Measurements from ENCODE around the gene HSD17B14. TPM values are rescaled to one million over a fixed set of nuclear protein-coding genes. Genes with fewer than 3 reads are reported as not detected.
"Not testable (repeated sequence)": the region's sequence is repeated elsewhere in the genome, so short reads cannot be mapped to it uniquely, and the experiment has no call there.

Gene HSD17B14
- total RNA-seq, 1 experiment from 2014 or later = 27.8 TPM

DNA sequence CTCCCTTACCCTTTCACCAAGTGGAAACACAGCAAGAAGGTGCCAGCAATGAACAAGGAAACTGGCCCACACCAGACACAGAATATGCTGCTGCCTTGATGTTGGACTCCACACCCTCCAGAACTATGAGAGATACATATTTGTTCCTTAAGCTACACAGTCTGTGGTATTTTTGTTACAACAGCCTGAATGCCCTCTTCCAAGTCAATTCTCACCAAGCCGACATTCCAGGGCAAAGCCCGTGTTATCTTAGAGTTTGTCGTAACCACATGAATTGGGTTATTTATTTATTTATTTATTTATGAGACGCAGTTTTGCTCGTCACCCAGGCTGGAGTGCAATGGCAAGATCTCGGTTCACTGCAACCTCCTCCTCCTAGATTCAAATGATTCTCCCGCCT is 66.0 kb downstream of the HSD17B14 start:
- Histone ChIP-seq H3K27me3 (replicated peaks; ENCODE audit: control insufficient read depth, insufficient read depth, low read length) (no peaks in the 10 kb centered on the region), H3K36me3 (ENCODE audit: control insufficient read depth, insufficient read depth, low read length) (no peaks in the 10 kb centered on the region), H3K4me3 (ENCODE audit: low read depth, low read length) (no peak overlapping the region), H3K9me3 (no peaks in the 10 kb centered on the region), H3K4me1 (peaks cover 4% of the 10 kb centered on the region; the same call in 1 of the 2 replicates)
- no peak overlapping the region for H3K27ac Mint-ChIP-seq (ENCODE audit: unreplicated experiment)
- H3K4me3 Mint-ChIP-seq (ENCODE audit: unreplicated experiment) = no peak overlapping the region
- DNase-seq = no peak
- H3K27me3 Mint-ChIP-seq (ENCODE audit: insufficient read depth, unreplicated experiment) = no peaks in the 10 kb centered on the region
- intact Hi-C loops (cut with micrococcal nuclease; ENCODE audit: unreplicated experiment) = no loop called here
- no peaks in the 10 kb centered on the region for H3K9me3 Mint-ChIP-seq (ENCODE audit: unreplicated experiment)
- TF ChIP-seq CTCF (IDR thresholded peaks at IDR 0.05; ENCODE audit: insufficient read depth in 1 of 2, low read depth in 1 of 2, low read length in 1 of 2, severe bottlenecking in 1 of 2, unreplicated experiment in 1 of 2) = no peak
- ChIA-PET CTCF (interaction anchor here (1.5 kb wide), 1 partner anchor 25 kb away, joined by 3 read pairs; no protein-coding TSS in a partner anchor), POLR2A (no interaction called here)
- no peaks in the 10 kb centered on the region for H3K4me1 Mint-ChIP-seq (ENCODE audit: low read depth, unreplicated experiment)
- no TSS peak for BruUV-seq (replicated peaks)
- H3K36me3 Mint-ChIP-seq (ENCODE audit: insufficient read depth, unreplicated experiment) = no peaks in the 10 kb centered on the region

DNA sequence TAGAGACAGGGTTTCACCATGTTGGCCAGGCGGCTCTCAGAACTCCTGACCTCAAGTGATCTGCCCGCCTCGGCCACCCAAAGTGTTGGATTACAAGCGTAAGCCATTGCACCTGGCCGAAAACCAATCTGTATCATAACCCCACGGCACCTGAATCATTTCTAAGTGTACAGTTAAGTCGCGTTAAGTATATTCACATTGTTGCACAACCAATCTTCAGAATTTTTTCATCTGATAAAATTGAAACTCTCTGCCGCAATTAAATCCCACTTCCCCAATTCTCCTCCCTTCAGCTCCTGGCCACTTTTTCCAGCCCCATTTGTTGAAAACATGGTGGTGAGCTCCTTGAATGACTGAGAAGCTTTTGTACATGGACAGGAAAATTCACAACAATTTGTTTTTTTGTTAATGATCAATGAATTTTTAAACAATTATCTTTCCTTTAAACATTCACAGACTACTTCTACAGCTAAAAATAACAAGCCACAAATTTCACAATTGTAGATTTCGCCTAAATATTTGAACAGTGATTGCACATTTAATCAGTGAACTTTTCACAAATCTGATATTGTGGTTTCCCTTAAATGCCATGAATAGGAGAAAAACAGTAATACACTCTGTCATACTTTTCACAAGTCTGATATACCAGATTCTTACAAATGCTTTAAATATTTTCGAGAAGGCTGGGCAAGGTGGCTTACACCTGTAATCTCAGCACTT is 67.1 kb downstream of the HSD17B14 start:
- CTCF ChIA-PET = interaction anchor here (0.6 to 1.2 kb wide), 2 partner anchors 74 to 429 kb away, joined by 4 to 6 read pairs; no protein-coding TSS in a partner anchor
- Mint-ChIP-seq H3K27ac (ENCODE audit: unreplicated experiment) (no peak overlapping the region), H3K4me3 (ENCODE audit: unreplicated experiment) (no peak overlapping the region), H3K9me3 (ENCODE audit: unreplicated experiment) (no peaks in the 10 kb centered on the region), H3K27me3 (ENCODE audit: insufficient read depth, unreplicated experiment) (no peaks in the 10 kb centered on the region), H3K36me3 (ENCODE audit: insufficient read depth, unreplicated experiment) (no peaks in the 10 kb centered on the region), H3K4me1 (ENCODE audit: low read depth, unreplicated experiment) (no peaks in the 10 kb centered on the region)
- POLR2A ChIA-PET = no interaction called here
- intact Hi-C loops (cut with micrococcal nuclease; ENCODE audit: unreplicated experiment) = no loop called here
- Histone ChIP-seq H3K27me3 (replicated peaks; ENCODE audit: control insufficient read depth, insufficient read depth, low read length) (no peaks in the 10 kb centered on the region), H3K4me3 (ENCODE audit: low read depth, low read length) (no peak overlapping the region), H3K9me3 (no peaks in the 10 kb centered on the region), H3K36me3 (ENCODE audit: control insufficient read depth, insufficient read depth, low read length) (no peaks in the 10 kb centered on the region), H3K4me1 (peaks cover 4% of the 10 kb centered on the region; the same call in 1 of the 2 replicates)
- TF ChIP-seq CTCF (IDR thresholded peaks at IDR 0.05; ENCODE audit: insufficient read depth in 1 of 2, low read depth in 1 of 2, low read length in 1 of 2, severe bottlenecking in 1 of 2, unreplicated experiment in 1 of 2) = no peak
- BruUV-seq (replicated peaks) = no TSS peak
- DNase-seq = no peak

DNA sequence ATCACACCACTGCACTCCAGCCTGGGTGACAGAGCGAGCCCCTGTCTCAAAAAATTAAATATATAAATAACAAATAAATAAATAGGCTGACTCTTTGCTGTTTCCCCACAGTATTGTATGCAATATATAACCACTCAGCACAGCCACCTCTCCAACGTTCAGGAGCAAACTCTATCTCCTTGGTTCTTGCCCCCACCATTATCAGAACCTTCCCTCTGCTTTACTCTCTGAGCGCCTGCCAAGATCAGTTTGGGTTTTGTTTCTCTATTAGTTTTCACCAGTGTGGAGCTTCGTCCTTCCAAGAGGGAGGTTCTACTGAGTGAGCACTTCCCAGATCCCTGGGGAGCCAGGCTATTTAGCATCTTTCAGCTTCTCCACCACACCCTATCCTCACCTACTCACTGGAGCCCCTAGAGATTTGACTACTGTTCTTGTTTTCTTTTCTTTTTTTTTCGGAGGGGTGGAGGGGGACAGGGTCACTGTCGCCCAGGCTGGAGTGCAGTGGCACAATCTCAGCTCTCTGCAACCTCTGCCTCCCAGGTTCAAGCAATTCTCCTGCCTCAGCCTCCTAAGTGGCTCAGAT is 68.0 kb downstream of the HSD17B14 start:
- H3K27me3 ChIP-seq (replicated peaks; ENCODE audit: control insufficient read depth, insufficient read depth, low read length); H3K36me3 Mint-ChIP-seq (ENCODE audit: insufficient read depth, unreplicated experiment); H3K4me3 Mint-ChIP-seq (ENCODE audit: unreplicated experiment); BruUV-seq (replicated peaks); H3K4me1 Mint-ChIP-seq (ENCODE audit: low read depth, unreplicated experiment); H3K4me3 ChIP-seq (ENCODE audit: low read depth, low read length); H3K27ac Mint-ChIP-seq (ENCODE audit: unreplicated experiment); H3K27me3 Mint-ChIP-seq (ENCODE audit: insufficient read depth, unreplicated experiment); DNase-seq; POLR2A ChIA-PET; H3K9me3 Mint-ChIP-seq (ENCODE audit: unreplicated experiment); H3K36me3 ChIP-seq (ENCODE audit: control insufficient read depth, insufficient read depth, low read length); H3K9me3 ChIP-seq; H3K4me1 ChIP-seq; intact Hi-C loops (cut with micrococcal nuclease; ENCODE audit: unreplicated experiment): not testable (repeated sequence)
- CTCF ChIA-PET = interaction anchor here (0.7 to 1.2 kb wide), 2 partner anchors 32 to 74 kb away, joined by 4 to 5 read pairs; no protein-coding TSS in a partner anchor

DNA sequence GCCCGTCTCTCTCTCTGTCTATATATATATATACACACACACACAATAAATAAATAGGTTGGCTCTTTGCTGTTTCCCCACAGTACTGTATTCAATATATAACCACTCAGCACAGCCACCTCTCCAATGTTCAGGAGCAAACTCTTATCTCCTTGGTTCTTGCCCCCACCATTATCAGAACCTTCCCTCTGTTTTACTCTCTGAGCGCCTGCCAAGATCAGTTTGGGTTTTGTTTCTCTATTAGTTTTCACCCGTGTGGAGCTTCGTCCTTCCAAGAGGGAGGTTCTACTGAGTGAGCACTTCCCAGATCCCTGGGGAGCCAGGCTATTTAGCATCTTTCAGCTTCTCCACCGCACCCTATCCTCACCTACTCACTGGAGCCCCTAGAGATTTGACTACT is 70.5 kb downstream of the HSD17B14 start:
- BruUV-seq (replicated peaks) = not testable (repeated sequence)

More for the DNA sequence above, 70.5 kb downstream of the HSD17B14 start:
- CTCF ChIA-PET; H3K27ac Mint-ChIP-seq (ENCODE audit: unreplicated experiment); H3K4me3 ChIP-seq (ENCODE audit: low read depth, low read length); H3K36me3 ChIP-seq (ENCODE audit: control insufficient read depth, insufficient read depth, low read length); H3K4me3 Mint-ChIP-seq (ENCODE audit: unreplicated experiment); H3K36me3 Mint-ChIP-seq (ENCODE audit: insufficient read depth, unreplicated experiment); H3K4me1 Mint-ChIP-seq (ENCODE audit: low read depth, unreplicated experiment); DNase-seq; H3K9me3 Mint-ChIP-seq (ENCODE audit: unreplicated experiment); POLR2A ChIA-PET; H3K4me1 ChIP-seq; H3K27me3 Mint-ChIP-seq (ENCODE audit: insufficient read depth, unreplicated experiment); H3K9me3 ChIP-seq; intact Hi-C loops (cut with micrococcal nuclease; ENCODE audit: unreplicated experiment); H3K27me3 ChIP-seq (replicated peaks; ENCODE audit: control insufficient read depth, insufficient read depth, low read length): not testable (repeated sequence)
